WERI-Rb-1 (cell line): Measurements from ENCODE around the gene GOLT1B.

Experiments
- DNase-seq: peaks from one replicate; pipeline ENCODE4 v3.0.0-alpha.2; 2020
- H3K27ac ChIP-seq: fragments of 250-450 bp; sonication (Bioruptor Pico); 2 replicates; pipeline ENCODE4 v1.5.1; 2020; ENCODE audit warnings: mild to moderate bottlenecking, moderate library complexity
- H3K27me3 ChIP-seq: fragments of 250-450 bp; sonication (Bioruptor Pico); 2 replicates; pipeline ENCODE4 v1.5.1; 2021; ENCODE audit warnings: mild to moderate bottlenecking, low read depth, moderate library complexity; ENCODE audit not compliant: insufficient read depth, severe bottlenecking
- H3K36me3 ChIP-seq: fragments of 250-450 bp; sonication (Bioruptor Pico); 2 replicates; pipeline ENCODE4 v1.5.1; 2020; ENCODE audit warnings: mild to moderate bottlenecking, moderate library complexity
- H3K4me3 ChIP-seq: 2 replicates; pipeline ENCODE4 v1.5.1; 2011; ENCODE audit warnings: low read depth, mild to moderate bottlenecking, control low read depth, low read length
- H3K9me3 ChIP-seq: fragments of 250-450 bp; sonication (Bioruptor Pico); 2 replicates; pipeline ENCODE4 v1.5.1; 2021; ENCODE audit warnings: mild to moderate bottlenecking, moderate library complexity; ENCODE audit not compliant: severe bottlenecking
- CTCF ChIP-seq: IDR thresholded peaks from 2 replicates; pipeline ENCODE4 v1.5.1; 2011; ENCODE audit warnings: low read depth, mild to moderate bottlenecking, control low read depth, inconsistent platforms, low read length

GOLT1B gene

GRCh38 chr12:21558100-21558679, 56.6 kb downstream of the GOLT1B start:
- H3K9me3 ChIP-seq: no peaks in the 10 kb centered on the region

DNA sequence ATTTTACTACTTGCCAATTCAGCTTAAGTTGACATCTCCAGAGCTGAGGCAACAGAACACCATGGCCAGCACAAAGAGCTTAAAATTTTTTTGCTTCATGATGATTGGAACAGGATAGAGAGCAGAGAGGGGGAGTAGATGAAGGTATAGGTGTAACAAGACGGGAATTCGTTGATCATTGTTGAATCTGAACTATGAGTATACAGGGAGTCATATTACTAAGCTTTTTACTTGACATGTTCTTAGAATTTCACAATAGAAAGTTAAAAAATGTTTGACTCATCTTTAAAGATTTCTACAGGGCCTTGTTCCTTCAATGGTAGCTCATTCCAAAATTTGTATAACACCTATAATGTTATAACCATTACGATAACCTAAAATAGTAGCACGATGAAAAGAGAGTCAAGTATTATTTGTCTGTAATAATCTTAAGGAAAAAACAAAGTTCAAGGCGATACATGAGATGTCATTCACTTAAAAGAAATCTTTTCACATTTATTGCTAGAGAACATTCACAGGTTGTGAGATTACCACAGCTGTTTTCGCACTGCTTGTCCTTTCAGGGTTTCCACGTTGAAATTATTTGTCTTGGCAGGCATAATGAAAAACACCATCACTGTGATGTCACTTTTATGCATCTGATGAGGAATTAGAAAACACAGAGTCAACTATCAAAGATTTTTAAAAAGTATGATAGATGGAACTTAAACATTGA, 58.4 kb downstream of the GOLT1B start:
- Histone ChIP-seq H3K9me3 (no peaks in the 10 kb centered on the region), H3K27me3 (no peaks in the 10 kb centered on the region), H3K36me3 (no peaks in the 10 kb centered on the region), H3K27ac (no peak overlapping the region), H3K4me3 (no peak overlapping the region)
- no peak for DNase-seq
- TF ChIP-seq CTCF: no peak

More at GRCh38 chr12:21558100-21558679, 56.6 kb downstream of the GOLT1B start:
- no peaks in the 10 kb centered on the region for H3K27me3 ChIP-seq
- no peak overlapping the region for H3K27ac ChIP-seq
- H3K36me3 ChIP-seq: no peaks in the 10 kb centered on the region
- no peak overlapping the region for H3K4me3 ChIP-seq
- no peak for TF ChIP-seq CTCF
- DNase-seq: no peak

DNA sequence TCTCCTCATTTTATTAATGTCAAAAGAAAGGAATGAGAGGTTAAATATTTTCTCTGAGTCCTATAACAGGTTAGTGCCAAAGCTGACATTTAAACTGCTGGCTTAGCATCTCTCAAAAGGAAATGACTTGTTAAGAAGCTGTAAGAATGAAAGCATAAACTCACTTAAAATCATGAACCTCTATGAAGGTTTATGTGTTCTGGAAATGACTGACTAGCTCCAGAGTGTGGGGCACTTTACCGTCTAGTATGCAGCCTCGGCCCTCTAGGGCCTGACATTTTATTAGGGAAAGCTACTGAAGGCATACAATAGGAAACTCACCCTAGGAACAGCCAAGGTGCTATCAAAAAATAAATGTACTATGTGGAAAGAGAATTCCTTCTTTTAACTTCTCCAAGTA, 59.6 kb downstream of the GOLT1B start:
- DNase-seq: no peak
- no peak overlapping the region for H3K27ac ChIP-seq
- H3K9me3 ChIP-seq: no peaks in the 10 kb centered on the region
- H3K4me3 ChIP-seq: no peak overlapping the region
- no peak for TF ChIP-seq CTCF
- no peaks in the 10 kb centered on the region for H3K36me3 ChIP-seq
- H3K27me3 ChIP-seq: no peaks in the 10 kb centered on the region

- no peak for TF ChIP-seq CTCF
- H3K27me3 ChIP-seq: no peaks in the 10 kb centered on the region
- H3K27ac ChIP-seq: no peak overlapping the region
- H3K4me3 ChIP-seq: no peak overlapping the region
- DNase-seq: no peak
- H3K36me3 ChIP-seq: no peaks in the 10 kb centered on the region
- no peaks in the 10 kb centered on the region for H3K9me3 ChIP-seq
Observed at GRCh38 chr12:21562859-21563258, 61.3 kb downstream of the GOLT1B start.

- Histone ChIP-seq H3K27me3 (no peaks in the 10 kb centered on the region), H3K4me3 (no peak overlapping the region), H3K27ac (no peak overlapping the region), H3K36me3 (no peaks in the 10 kb centered on the region), H3K9me3 (no peaks in the 10 kb centered on the region)
- no peak for DNase-seq
- no peak for TF ChIP-seq CTCF
Observed at GRCh38 chr12:21566223-21566906, 64.8 kb downstream of the GOLT1B start.
